ENCODE results near the gene CCDC6.
"Not testable (repeated sequence)": the region's sequence is repeated elsewhere in the genome, so short reads cannot be mapped to it uniquely, and the experiment has no call there.

Gene CCDC6

DNA sequence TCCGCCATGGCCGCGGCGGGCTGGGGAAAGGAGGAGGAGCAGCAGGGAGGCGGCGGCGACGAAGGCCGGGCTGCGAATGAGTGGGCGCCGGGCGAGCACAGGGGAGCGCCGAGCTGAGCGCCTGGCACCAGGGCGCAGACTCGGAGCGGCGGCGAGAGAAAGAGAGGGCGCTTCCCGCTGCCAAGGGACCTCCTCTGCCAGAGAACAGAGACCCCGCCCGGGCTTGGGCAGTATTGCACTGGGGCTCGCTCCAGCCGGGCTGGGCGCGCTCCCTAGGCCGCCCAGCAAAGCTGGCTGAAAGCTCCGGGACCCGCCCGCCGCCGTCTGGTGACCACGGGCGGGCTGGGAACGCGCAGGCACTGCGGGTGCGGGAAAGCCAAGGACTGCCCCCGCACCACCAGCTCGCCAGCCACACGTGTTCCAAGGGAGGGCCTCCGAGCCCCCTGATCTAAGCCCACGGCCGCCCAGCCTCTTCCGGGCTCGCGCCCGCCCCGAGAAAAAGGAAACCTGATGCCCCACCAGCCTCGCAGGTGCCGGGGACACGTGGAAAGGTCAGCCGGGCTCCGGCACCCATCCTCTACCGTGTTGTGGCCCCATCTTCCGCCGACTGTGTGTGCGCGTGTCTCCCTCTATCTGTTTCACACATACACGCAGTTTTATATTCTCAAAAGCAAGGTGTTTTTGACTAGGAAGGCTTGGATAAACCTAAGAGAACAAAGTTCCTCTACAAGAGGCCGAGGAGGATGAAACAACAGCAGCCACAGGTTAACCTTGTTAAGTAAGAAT, at the start of gene CCDC6:
CCDC6 (minus strand) TSS at position 140 of the 786 bp plus-strand sequence; CDS start at position 8, 132 bp downstream.
- peak; percentile 75 for DNase-seq (ENCODE audit: insufficient read length, low spot score)
- FAIRE-seq, result peak; percentile 16

DNA sequence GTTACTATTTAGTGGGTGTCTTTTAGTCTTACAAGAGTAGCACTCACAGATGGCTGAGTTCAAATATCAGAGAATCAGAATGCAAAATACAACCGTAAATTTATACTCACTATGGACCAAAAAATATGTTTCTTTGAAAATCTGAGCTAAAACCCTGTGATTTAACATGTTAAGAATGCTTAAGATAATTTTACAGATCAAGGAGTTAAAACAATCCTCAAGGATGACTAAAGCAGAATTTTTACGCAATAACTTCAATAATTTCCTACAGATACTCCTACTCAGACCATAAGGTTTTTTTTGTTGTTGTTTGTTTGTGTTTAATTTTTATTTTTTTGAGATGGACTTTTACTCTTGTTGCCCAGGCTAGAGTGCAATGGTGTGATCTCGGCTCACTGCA, 47.9 kb upstream of the CCDC6 start:
- FAIRE-seq (no peak), DNase-seq (ENCODE audit: insufficient read length, low spot score) (no peak)

DNA sequence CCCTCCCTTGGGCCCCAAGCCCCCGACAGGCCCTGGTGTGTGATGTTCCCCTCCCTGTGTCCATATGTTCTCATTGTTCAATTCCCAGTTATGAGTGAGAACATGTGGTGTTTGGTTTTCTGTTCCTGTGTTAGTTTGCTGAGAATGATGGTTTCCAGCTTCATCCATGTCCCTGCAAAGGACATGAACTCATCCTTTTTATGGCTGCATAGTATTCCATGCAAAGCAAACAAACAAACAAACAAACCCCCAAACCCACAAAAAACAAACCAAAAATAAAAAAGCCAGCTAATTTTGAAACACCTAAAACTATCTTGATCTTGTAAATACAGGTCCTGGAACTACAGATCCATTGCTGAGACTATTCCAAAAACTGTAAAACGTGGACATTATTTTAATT, 47.4 kb upstream of the CCDC6 start:
- FAIRE-seq; DNase-seq (ENCODE audit: insufficient read length, low spot score): not testable (repeated sequence)

DNA sequence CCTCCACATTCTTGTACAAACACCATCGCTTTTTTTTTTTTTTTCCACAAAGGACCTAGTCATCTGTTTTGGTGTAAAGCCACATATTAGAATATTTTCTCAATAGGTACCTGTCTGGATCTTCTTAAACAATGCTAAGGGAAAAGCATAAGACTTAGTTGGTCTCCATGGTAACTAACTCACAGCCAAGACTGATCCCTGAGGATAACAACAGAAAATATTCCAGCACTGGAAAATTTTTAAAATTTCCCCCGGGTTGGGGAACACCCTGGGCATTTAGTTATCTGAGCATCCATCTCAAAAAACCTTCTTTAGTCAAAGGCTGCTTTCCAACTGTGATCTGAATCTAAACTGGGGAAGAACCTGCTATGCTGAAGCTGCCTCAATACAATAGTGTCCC, 43.7 kb upstream of the CCDC6 start:
- DNase-seq (ENCODE audit: insufficient read length, low spot score), result no peak
- no peak for FAIRE-seq

DNA sequence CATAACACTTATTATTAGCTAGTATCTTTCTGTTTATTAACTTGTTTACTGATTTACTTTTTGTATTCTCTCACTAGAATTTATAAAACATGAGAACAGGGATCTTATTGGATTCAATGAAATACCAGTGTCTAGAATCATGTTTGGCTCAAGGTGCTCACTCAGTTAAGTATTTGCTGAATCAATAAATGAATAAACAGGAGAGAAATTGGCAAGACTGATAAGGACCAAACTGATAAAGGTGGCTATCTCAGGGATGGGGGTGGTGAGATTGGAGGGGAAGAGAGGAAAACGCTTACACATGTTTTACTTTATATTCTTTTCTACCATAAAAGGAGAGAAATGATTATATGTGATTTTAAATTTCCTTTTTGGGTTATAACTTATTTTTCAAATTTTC, 43.3 kb upstream of the CCDC6 start:
- DNase-seq (ENCODE audit: insufficient read length, low spot score) (no peak), FAIRE-seq (no peak)

DNA sequence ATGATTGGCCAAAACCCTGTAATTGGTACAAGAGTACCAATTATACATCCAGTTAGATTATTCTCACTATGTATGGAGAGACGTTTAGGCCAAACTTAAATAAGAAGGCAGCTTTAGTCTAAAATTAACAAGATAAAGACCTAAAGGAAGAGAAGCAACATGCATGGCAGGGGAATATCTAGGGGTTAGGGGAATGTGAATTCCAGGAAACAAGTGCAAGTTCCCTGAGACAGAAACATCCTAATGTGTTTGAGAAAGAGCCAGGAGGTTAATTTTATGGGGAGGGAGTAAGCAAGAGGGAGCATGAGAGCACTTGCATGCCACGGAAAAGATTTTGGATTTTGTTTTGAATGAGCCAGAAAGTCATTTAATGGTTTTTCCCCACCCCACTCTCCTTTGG, 39.6 kb upstream of the CCDC6 start:
- DNase-seq (ENCODE audit: insufficient read length, low spot score) (no peak), FAIRE-seq (no peak)

DNA sequence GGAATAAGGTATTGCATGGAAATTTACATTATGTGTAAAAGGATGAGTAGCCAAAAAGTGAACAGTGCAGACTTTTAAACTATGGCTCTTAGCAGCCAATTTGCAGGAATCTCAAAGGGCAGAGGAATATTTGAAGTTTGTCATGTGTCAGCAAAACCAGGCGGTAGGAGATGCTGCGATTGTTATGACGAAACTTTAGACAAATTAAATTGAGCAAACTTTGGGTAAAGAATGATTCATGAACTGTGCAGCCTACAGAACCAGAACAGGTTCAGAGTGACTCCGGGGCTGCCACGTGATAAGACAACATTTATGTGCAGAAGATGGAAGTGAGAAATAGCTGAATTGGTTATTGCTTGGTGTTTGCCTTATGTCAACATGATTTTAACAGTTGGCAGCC, 39.2 kb upstream of the CCDC6 start:
- DNase-seq (ENCODE audit: insufficient read length, low spot score), result no peak
- FAIRE-seq, result no peak

DNA sequence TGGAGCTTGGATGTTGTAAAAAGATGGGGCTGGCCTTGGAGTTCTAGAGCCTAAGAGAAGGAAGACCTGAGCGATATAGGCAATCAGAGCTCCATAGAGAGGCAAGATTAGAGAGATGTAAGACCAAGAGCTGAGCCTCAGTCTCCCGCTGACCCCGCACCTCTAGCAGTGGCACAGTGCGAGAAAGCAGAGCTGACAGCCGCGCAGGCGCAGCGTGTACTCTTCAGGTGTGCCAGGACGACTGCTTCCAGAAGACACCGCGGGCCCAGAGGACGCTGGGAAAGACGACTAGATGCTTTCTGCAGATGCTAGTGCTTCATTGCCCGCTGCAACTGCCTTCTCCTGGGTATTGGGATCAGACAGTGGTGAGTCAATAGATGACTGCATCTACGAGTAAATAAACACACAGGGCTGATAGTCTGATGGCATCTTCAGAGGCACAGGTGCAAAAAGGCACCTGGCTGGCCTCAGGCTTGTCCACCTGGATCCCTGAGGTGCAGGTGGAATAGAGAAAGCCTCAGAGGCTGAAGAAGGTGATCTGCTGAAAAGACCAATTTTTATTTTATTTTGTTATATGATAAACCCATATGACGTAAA, 38.1 kb upstream of the CCDC6 start:
- FAIRE-seq (no peak), DNase-seq (ENCODE audit: insufficient read length, low spot score) (no peak)

DNA sequence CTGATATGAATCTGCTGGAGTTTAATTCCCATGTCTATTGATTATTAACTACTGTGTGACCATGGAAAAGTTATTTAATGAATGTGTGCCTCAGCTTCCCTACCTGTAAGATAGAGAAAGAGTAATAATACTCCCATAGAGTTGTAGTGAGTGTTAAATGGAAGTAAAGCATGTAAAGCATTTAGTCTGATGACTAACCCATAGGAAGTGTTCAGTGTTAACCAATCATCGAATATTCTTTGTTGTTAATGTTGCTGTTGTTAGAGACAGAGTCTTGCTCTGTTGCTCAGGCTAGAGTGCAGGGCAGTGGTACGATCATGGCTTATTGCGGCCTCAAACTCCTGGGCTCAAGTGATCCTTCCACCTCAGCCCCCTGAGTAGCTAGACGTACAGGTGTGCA, 36.2 kb upstream of the CCDC6 start:
- FAIRE-seq, result no peak
- DNase-seq (ENCODE audit: insufficient read length, low spot score), result no peak

DNA sequence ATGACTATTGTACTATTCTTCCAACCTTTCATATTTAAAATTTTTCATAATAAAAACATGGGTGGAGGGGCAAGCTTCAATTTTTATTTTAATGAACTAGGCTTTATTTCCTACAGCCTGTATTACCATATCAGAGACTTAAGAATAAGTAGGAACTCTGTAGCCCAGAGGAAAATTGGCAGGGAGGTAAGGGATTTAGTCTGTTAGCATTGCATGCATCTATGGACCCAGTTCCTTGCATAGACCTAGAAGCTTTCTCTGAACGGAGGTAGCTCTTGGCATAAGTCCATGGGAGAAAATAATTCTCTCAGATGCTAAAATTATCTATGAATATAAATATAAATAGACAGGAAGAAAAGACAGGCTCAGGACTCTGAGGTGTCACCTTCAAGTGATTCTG, 31.4 kb upstream of the CCDC6 start:
- no peak for DNase-seq (ENCODE audit: insufficient read length, low spot score)
- no peak for FAIRE-seq

DNA sequence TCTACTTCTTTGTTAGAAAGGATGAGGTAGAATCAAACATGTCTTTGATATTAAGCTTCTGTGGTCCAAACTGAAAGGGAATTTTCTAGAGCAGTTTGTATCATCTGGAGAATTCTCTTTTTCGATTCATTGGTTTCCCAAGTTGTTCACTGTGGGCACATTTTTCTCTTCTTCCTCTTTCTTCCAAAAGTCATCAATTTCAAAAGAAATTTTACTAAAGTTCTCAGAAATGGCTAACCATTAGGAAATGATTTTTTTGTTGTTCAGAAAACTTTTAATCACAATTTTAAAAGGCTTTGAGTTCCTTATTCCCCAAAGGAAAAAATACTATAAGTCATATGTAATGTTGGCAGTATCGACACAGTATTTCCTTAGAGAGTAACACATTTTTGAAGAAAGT, 28.3 kb upstream of the CCDC6 start:
- FAIRE-seq (no peak), DNase-seq (ENCODE audit: insufficient read length, low spot score) (no peak)

DNA sequence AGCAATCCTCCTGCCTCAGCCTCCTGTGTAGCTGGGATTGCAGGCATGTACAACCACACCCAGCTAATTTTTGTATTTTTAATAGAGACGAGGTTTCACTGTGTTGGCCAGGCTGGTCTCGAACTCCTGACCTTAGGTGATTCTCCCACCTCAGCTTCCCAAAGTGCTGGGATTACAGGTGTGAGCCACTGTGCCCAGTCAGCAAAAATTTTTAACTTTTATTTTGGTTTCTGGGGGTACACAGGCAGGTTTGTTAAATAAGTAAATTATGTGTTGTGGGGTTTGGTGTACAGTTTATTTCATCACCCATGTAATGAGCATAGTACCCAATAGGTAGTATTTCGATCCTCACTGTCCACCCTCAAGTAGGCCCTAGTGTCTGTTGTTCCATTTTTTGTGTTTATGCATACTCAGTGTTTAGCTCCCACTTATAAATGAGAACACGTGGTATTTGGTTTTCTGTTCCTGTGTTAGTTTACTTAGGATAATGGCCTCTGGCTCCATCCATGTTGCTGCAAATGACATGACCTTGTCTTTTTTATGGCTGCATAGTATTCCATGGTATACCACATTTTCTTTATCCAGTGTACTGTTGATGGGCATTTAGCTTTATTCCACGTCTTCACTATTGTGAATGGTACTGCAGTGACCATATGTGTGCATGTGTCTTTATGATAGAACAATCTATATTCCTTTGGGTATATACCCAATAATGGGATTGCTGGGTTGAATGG, 24.6 kb upstream of the CCDC6 start:
- DNase-seq (ENCODE audit: insufficient read length, low spot score), result not testable (repeated sequence)
- FAIRE-seq, result peak; percentile 4

DNA sequence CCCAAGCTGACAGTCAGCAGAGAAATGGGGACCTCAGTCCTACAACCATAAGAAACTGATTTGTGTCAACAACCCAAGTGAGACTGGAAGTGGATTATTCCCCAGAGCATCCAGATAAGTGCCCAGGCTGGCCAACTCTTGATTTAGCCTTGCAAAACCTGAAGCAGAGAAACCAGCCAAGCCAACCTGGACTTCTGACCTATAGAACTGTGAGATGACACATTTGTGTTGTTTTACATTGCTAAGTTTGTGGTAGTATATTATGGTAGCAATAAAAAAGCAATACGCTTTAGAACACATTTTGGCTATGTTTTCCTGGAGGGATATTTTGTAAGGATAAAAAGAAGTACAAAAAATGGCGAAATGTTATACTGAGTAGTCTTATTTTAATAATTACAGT, 19.7 kb upstream of the CCDC6 start:
- FAIRE-seq, result no peak
- no peak for DNase-seq (ENCODE audit: insufficient read length, low spot score)

DNA sequence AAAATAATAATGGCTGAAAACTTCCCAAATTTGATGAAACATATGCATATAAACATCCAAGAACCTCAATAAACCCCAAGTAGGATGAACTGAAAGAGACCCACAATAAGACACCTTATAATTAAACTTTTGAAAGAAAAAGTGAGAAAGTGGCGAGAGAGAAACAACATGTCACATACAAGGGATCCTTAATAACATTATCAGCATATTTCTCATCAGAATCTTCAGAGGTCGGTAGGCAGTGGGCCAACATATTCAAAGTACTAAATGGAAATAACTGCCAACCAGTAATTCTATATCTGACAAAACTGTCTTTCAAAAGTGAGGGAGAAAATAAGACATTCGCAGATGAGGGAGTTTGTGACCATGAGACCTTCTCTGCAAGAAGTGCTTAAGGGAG, 16.6 kb upstream of the CCDC6 start:
- FAIRE-seq (no peak), DNase-seq (ENCODE audit: insufficient read length, low spot score) (no peak)

DNA sequence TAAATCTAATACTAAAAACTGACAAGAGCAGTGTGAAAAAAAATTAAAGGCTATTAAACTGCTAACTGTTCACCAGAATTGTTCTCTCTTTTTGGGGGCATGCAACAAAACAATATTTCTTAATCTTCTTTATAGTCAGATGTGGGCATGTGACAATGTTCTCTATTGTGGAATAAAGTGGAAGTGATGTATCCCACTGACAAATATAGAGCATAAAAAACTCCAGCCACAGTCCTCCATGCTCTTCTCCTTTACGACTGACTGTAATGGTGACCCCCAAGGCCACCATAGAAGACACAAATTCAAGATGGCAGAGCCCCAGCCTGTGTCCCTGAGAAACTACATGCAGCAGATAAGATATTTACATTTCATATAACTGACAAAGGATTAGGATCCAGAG, 11.6 kb upstream of the CCDC6 start:
- FAIRE-seq (no peak), DNase-seq (ENCODE audit: insufficient read length, low spot score) (no peak)

DNA sequence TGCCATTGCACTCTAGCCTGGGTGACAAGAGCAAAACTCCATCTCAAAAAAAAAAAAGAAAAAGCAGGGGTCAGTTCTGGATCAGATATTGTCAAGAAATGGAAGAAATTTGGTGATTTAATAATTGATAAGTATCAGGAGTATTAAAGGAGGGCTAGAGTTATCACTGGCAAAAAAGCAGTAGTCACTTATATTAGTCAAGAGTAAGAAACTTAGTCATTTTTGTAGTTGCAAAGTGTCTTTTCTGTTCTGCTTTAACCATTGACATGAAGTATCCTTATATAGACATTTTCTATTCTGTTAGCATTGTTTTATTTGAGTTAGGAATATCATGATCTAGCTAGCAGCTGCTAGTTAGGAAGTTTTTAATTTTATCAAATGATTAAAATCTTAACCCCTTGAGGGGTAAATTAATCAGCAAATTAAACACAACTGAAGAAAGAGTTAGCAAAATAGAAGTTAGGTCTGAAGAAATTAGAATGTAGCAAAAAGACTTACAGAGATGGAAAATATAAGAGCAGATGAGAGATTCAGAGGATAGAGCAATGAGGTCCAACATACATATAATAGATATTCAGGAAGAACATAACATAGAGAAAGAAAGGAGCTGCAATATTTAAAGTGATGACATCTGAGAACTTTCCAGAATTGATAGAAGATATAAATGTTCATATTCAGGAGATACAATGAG, 7.3 kb upstream of the CCDC6 start:
- FAIRE-seq (no peak), DNase-seq (ENCODE audit: insufficient read length, low spot score) (no peak)

DNA sequence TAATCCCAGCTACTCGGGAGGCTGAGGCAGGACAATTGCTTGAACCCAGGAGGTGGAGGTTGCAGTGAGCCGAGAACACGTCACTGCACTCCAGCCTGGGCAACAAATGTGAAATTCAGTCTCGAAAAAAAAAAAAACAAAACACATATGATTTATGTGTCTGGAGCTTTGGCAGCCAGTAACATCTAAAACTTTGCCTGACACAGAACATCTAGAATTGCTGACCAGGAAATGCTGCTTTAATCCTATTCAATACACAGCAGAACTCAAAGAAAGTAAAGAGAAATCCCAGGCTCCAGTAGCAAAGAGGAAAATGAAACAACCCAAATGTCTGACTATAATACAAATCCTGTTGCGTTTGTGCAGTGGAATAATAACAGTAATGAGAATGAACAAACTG, 4.5 kb upstream of the CCDC6 start:
- no peak for DNase-seq (ENCODE audit: insufficient read length, low spot score)
- no peak for FAIRE-seq

DNA sequence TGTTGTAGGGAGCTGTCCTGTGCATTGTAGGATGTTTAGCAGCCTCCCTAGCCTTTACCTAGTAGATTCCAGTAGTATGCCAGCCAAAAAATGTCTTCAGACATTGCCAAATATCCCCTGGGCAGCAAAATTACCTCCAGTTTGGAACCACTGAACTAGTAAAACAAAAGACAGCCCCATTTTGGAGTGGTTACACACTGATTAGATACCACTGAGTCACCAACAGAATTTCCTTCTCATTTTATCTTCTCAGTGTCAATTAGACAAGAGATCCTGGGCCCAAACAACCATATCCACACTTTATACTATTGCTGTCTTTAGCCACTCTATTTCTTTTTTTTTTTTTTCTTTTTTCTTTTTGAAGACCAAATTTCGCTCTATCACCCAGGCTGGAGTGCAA, 3.5 kb upstream of the CCDC6 start:
- FAIRE-seq, result no peak
- no peak for DNase-seq (ENCODE audit: insufficient read length, low spot score)

DNA sequence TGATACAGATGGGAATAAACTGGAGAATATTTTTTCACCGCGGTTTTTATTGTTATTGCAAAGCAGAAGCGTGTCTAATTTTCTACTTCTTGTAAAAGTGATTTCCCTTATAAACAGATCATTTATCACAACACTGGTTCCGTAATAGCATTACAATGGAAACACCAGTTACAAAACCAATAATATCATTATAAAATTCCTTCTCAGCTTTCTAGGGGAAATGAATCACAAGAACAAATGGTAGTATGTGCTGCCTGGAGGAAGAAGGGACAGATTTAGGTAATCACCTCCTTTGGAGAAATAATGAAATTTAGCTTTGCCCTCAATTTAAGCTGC, 2.4 kb upstream of the CCDC6 start:
- FAIRE-seq, result no peak
- DNase-seq (ENCODE audit: insufficient read length, low spot score), result no peak

DNA sequence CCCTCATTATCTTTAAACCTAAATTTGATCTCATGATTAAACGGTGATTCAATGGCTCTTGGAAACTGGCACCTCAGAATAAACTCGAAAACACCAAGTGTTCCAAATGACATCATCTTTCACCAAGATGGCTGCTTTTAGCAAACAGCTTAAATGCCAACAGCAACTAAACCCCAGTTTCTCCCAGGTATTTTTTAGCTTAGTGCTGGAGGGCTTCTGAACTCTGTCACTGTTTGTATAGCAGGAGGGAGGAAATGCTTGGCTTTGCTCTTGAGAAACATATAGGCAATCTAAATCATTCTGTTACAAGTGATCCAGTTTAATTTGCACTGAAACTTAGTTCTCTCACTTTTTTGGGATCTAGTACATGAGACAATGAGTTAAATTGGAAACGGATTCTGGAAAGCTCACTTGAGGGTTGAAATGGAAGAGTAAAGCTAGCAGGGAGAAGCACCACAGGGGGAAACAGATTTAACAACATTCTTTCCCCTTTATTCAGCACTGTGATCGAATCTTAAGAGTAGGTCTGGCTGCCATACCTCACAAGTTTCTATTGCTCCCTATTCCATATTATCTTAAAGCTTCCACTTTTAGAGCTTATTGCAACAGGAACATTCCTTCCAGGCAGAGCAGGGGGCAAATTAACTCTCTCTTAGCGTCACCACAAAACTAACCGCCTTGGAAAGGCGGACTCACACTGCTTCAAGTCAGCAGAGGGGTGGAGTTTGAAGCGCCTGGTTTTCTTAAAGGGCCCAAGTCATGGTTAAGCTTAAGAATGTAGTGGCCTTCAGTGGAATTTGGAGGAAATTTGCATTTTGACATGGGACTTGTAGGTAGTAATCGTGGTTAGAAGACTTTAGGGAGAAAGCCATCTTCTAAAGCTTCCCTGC, 1.8 kb upstream of the CCDC6 start:
- FAIRE-seq (no peak), DNase-seq (ENCODE audit: insufficient read length, low spot score) (peak; percentile 62)

DNA sequence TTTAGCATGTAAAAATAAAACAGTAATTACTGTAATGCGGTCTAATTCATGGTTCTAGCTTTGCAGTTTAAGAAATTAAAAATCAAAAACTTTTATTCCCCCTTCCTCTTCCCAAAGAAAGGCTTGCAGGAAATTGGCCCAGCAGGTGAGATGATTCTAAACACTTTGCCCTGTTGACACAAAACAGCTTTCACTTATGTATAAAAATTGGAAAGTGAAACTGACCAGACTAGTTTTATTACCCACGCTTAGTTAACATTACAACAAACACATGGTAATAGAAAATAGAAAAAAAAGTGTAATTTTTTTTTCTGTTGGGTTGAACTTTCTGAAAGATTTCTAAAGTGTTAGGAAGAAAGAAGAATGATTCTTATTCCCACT, 1.2 kb upstream of the CCDC6 start:
- DNase-seq (ENCODE audit: insufficient read length, low spot score) (no peak), FAIRE-seq (no peak)
